ENCODE data around the gene ASB5. TPM values are rescaled to one million over a fixed set of nuclear protein-coding genes. Genes with fewer than 3 reads are reported as not detected.
"Not testable (repeated sequence)": the region's sequence is repeated elsewhere in the genome, so short reads cannot be mapped to it uniquely, and the experiment has no call there.

ASB5 gene
- total RNA-seq, 1 donor from 2014 or later: not detected

GRCh38 chr4:176223561-176223960, 45.5 kb downstream of the ASB5 start:
- Mint-ChIP-seq H3K4me3 (no peak overlapping the region), H3K4me1 (no peaks in the 10 kb centered on the region), H3K9me3 (no peaks in the 10 kb centered on the region), H3K36me3 (ENCODE audit: low read depth) (no peaks in the 10 kb centered on the region), H3K27me3 (no peaks in the 10 kb centered on the region), H3K27ac (no peak overlapping the region)
- intact Hi-C loops (cut with micrococcal nuclease): no loop called here
- DNase-seq: no peak

- Mint-ChIP-seq H3K4me1 (no peaks in the 10 kb centered on the region), H3K9me3 (no peaks in the 10 kb centered on the region), H3K27ac (no peak overlapping the region), H3K36me3 (ENCODE audit: low read depth) (no peaks in the 10 kb centered on the region), H3K4me3 (no peak overlapping the region), H3K27me3 (no peaks in the 10 kb centered on the region)
- DNase-seq: no peak
- intact Hi-C loops (cut with micrococcal nuclease): no loop called here
These were observed 46.9 kb downstream of the ASB5 start for GRCh38 chr4:176222149-176222548.

- Mint-ChIP-seq H3K27me3 (peaks cover 2% of the 10 kb centered on the region), H3K36me3 (ENCODE audit: low read depth) (no peaks in the 10 kb centered on the region), H3K27ac (no peak overlapping the region), H3K4me3 (no peak overlapping the region), H3K9me3 (no peaks in the 10 kb centered on the region), H3K4me1 (no peaks in the 10 kb centered on the region)
- intact Hi-C loops (cut with micrococcal nuclease): no loop called here
- no peak for DNase-seq
These were observed 51.5 kb downstream of the ASB5 start for GRCh38 chr4:176217510-176217909.

GRCh38 chr4:176212351-176212750, 56.7 kb downstream of the ASB5 start:
- intact Hi-C loops (cut with micrococcal nuclease); DNase-seq; H3K9me3 Mint-ChIP-seq; H3K27me3 Mint-ChIP-seq; H3K4me3 Mint-ChIP-seq; H3K4me1 Mint-ChIP-seq; H3K36me3 Mint-ChIP-seq (ENCODE audit: low read depth); H3K27ac Mint-ChIP-seq: not testable (repeated sequence)

GRCh38 chr4:176210579-176211296, 58.3 kb downstream of the ASB5 start:
- Mint-ChIP-seq H3K9me3 (no peaks in the 10 kb centered on the region), H3K4me1 (no peaks in the 10 kb centered on the region), H3K36me3 (ENCODE audit: low read depth) (no peaks in the 10 kb centered on the region), H3K27ac (no peak overlapping the region), H3K27me3 (peaks cover 10% of the 10 kb centered on the region), H3K4me3 (no peak overlapping the region)
- intact Hi-C loops (cut with micrococcal nuclease): no loop called here
- no peak for DNase-seq

GRCh38 chr4:176210101-176210500, 58.9 kb downstream of the ASB5 start:
- Mint-ChIP-seq H3K27me3 (peaks cover 12% of the 10 kb centered on the region), H3K27ac (no peak overlapping the region), H3K9me3 (no peaks in the 10 kb centered on the region), H3K36me3 (ENCODE audit: low read depth) (no peaks in the 10 kb centered on the region), H3K4me1 (no peaks in the 10 kb centered on the region), H3K4me3 (no peak overlapping the region)
- intact Hi-C loops (cut with micrococcal nuclease): no loop called here
- DNase-seq: no peak

GRCh38 chr4:176209535-176209934, 59.5 kb downstream of the ASB5 start:
- Mint-ChIP-seq H3K9me3 (no peaks in the 10 kb centered on the region), H3K4me1 (no peaks in the 10 kb centered on the region), H3K4me3 (no peak overlapping the region), H3K36me3 (ENCODE audit: low read depth) (no peaks in the 10 kb centered on the region), H3K27ac (no peak overlapping the region), H3K27me3 (peaks cover 12% of the 10 kb centered on the region)
- intact Hi-C loops (cut with micrococcal nuclease): no loop called here
- DNase-seq: no peak

- Mint-ChIP-seq H3K27ac (no peak overlapping the region), H3K4me3 (no peak overlapping the region), H3K36me3 (ENCODE audit: low read depth) (no peaks in the 10 kb centered on the region), H3K27me3 (peaks cover 14% of the 10 kb centered on the region), H3K4me1 (no peaks in the 10 kb centered on the region), H3K9me3 (no peaks in the 10 kb centered on the region)
- intact Hi-C loops (cut with micrococcal nuclease): no loop called here
- no peak for DNase-seq
These were observed 61.2 kb downstream of the ASB5 start for GRCh38 chr4:176207839-176208238.

GRCh38 chr4:176205299-176205698, 63.7 kb downstream of the ASB5 start:
- no peaks in the 10 kb centered on the region for H3K9me3 Mint-ChIP-seq
- peak; percentile 37 for DNase-seq
- H3K4me1 Mint-ChIP-seq: no peaks in the 10 kb centered on the region
- no peak overlapping the region for H3K4me3 Mint-ChIP-seq
- H3K27ac Mint-ChIP-seq: no peak overlapping the region
- intact Hi-C loops (cut with micrococcal nuclease): no loop called here
- peaks cover 16% of the 10 kb centered on the region for H3K27me3 Mint-ChIP-seq
- H3K36me3 Mint-ChIP-seq (ENCODE audit: low read depth): no peaks in the 10 kb centered on the region

GRCh38 chr4:176198316-176198903, 70.6 kb downstream of the ASB5 start:
- intact Hi-C loops (cut with micrococcal nuclease): loop anchor here (10.0 kb wide), 2 partner anchors 296 to 1246 kb away; partner anchors contain the start of gene AGA
- peaks cover 1% of the 10 kb centered on the region for H3K36me3 Mint-ChIP-seq (ENCODE audit: low read depth)
- peaks cover 9% of the 10 kb centered on the region for H3K9me3 Mint-ChIP-seq
- H3K4me1 Mint-ChIP-seq: peaks cover 17% of the 10 kb centered on the region
- no peak overlapping the region for H3K4me3 Mint-ChIP-seq
- peaks cover 30% of the 10 kb centered on the region for H3K27me3 Mint-ChIP-seq
- no peak overlapping the region for H3K27ac Mint-ChIP-seq
- no peak for DNase-seq

GRCh38 chr4:176195184-176195978, 73.6 kb downstream of the ASB5 start, which contains the start of gene SPATA4:
Gene SPATA4 (minus strand): TSS chr4:176195585. CDS start chr4:176195562, 23 bp downstream.
- peaks cover 39% of the 10 kb centered on the region for H3K27me3 Mint-ChIP-seq
- peak within 1 kb of the TSS; percentile 73 for H3K27ac Mint-ChIP-seq
- peak within 1 kb of the TSS; percentile 79 for H3K4me3 Mint-ChIP-seq
- peak; percentile 98 for DNase-seq
- peaks cover 1% of the 10 kb centered on the region for H3K36me3 Mint-ChIP-seq (ENCODE audit: low read depth)
- intact Hi-C loops (cut with micrococcal nuclease): loop anchor here (1.0 to 10.0 kb wide), 5 partner anchors 71 to 1249 kb away; partner anchors contain the start of genes AGA, SPCS3 and WDR17
- H3K4me1 Mint-ChIP-seq: peaks cover 17% of the 10 kb centered on the region
- peaks cover 9% of the 10 kb centered on the region for H3K9me3 Mint-ChIP-seq

- intact Hi-C loops (cut with micrococcal nuclease): loop anchor here (1.0 to 10.0 kb wide), 5 partner anchors 8 to 1251 kb away; partner anchors contain the start of gene AGA
- no peak for DNase-seq
- H3K4me3 Mint-ChIP-seq: peak overlapping the region; percentile 30
- H3K4me1 Mint-ChIP-seq: peaks cover 17% of the 10 kb centered on the region
- peaks cover 1% of the 10 kb centered on the region for H3K36me3 Mint-ChIP-seq (ENCODE audit: low read depth)
- H3K27ac Mint-ChIP-seq: peak overlapping the region; percentile 31
- H3K27me3 Mint-ChIP-seq: peaks cover 35% of the 10 kb centered on the region
- peaks cover 9% of the 10 kb centered on the region for H3K9me3 Mint-ChIP-seq
These were observed 75.1 kb downstream of the ASB5 start for GRCh38 chr4:176193938-176194337.

GRCh38 chr4:176193126-176193525, 75.9 kb downstream of the ASB5 start:
- no peak for DNase-seq
- H3K27me3 Mint-ChIP-seq: peaks cover 32% of the 10 kb centered on the region
- peaks cover 17% of the 10 kb centered on the region for H3K4me1 Mint-ChIP-seq
- no peak overlapping the region for H3K27ac Mint-ChIP-seq
- H3K4me3 Mint-ChIP-seq: no peak overlapping the region
- peaks cover 1% of the 10 kb centered on the region for H3K36me3 Mint-ChIP-seq (ENCODE audit: low read depth)
- peaks cover 9% of the 10 kb centered on the region for H3K9me3 Mint-ChIP-seq
- intact Hi-C loops (cut with micrococcal nuclease): loop anchor here (5.0 to 10.0 kb wide), 3 partner anchors 302 to 1252 kb away; partner anchors contain the start of gene AGA

- peaks cover 1% of the 10 kb centered on the region for H3K36me3 Mint-ChIP-seq (ENCODE audit: low read depth)
- H3K27me3 Mint-ChIP-seq: peaks cover 24% of the 10 kb centered on the region
- no peak overlapping the region for H3K4me3 Mint-ChIP-seq
- H3K4me1 Mint-ChIP-seq: peaks cover 17% of the 10 kb centered on the region
- intact Hi-C loops (cut with micrococcal nuclease): loop anchor here (5.0 to 10.0 kb wide), 3 partner anchors 303 to 1253 kb away; partner anchors contain the start of gene AGA
- DNase-seq: no peak
- H3K9me3 Mint-ChIP-seq: peaks cover 3% of the 10 kb centered on the region
- H3K27ac Mint-ChIP-seq: no peak overlapping the region
These were observed 77.0 kb downstream of the ASB5 start for GRCh38 chr4:176191974-176192373.

All from activated CD4-positive, alpha-beta T cell treated with anti-CD3 and anti-CD28 coated beads, Interleukin-2, amount 10 ng/mL, durations not matched to agents 24 days and 14 days (primary cell).